Sigmoid colon (tissue), 7 donors: ENCODE measurements around the gene TSPAN3. TPM values are rescaled to one million over a fixed set of nuclear protein-coding genes. Genes with fewer than 3 reads are reported as not detected.

Experiments used
- DNase-seq: peaks from one replicate; pipeline ENCODE4 v3.0.0-alpha.2; 2019
- H3K27ac ChIP-seq, 4 donors: fragments of 200-600 bp; sonication (generic); one replicate each; pipeline ENCODE4 v1.5.1; 2016 to 2019; ENCODE audit warnings: mild to moderate bottlenecking in 1 of 4
- H3K27me3 ChIP-seq, 3 donors: fragments of 200-600 bp; sonication (generic); one replicate each; pipeline ENCODE4 v1.5.1; 2019; ENCODE audit warnings: mild to moderate bottlenecking in 1 of 3
- H3K36me3 ChIP-seq, 4 donors: fragments of 200-600 bp; sonication (generic); one replicate each; pipeline ENCODE4 v1.5.1; 2016 to 2019
- H3K4me1 ChIP-seq, 4 donors: fragments of 200-600 bp; sonication (generic); one replicate each; pipeline ENCODE4 v1.5.1; 2017 to 2019
- H3K4me3 ChIP-seq, 4 donors: fragments of 200-600 bp; sonication (generic); one replicate each; pipeline ENCODE4 v1.5.1; 2017 to 2019; ENCODE audit warnings: mild to moderate bottlenecking in 2 of 4, moderate library complexity in 1 of 4
- H3K9me3 ChIP-seq, 4 donors: fragments of 200-600 bp in 3 of 4; sonication (generic) in 3 of 4; one replicate each; pipeline versions ENCODE4 v1.5.1 to v1.6.1; 2013 to 2019
- EP300 ChIP-seq, 4 donors: sonication (generic); formaldehyde crosslinking; IDR thresholded peaks; one replicate each; pipeline ENCODE4 v1.6.1; 2017; ENCODE audit warnings: antibody characterized with exemption in 4 of 4
- POLR2A ChIP-seq, 2 donors: fragments of 450-650 bp; IDR thresholded peaks; one replicate each; pipeline ENCODE4 v1.6.1; 2016; ENCODE audit warnings: antibody characterized with exemption in 2 of 2, mild to moderate bottlenecking in 2 of 2, moderate library complexity in 2 of 2
- POLR2AphosphoS5 ChIP-seq, 4 donors: sonication (generic); formaldehyde crosslinking; IDR thresholded peaks; one replicate each; pipeline ENCODE4 v1.6.1; 2017; ENCODE audit warnings: antibody characterized with exemption in 4 of 4
- whole genome bisulfite sequencing, 2 donors: extraction: QIAGEN DNeasy Blood & Tissue Kit; methylation state at CpG; one replicate each; pipeline ENCODE4 v1.1.7; 2013; 5-methylcytosine and 5-hydroxymethylcytosine counted together
- intact Hi-C: fragments of 100-400 bp; cut with DNase I; formaldehyde crosslinking; loops from one replicate; pipeline ENCODE4 v1.15.1; 2023
- polyA plus RNA-seq, 3 donors: library from polyadenylated mRNA; stranded (reverse); fragments of 200-250 nt; gene quantifications; one replicate each; pipeline ENCODE4 v1.2.3, GENCODE V29; 2013
- total RNA-seq, 4 donors: library from RNA; depleted of rRNA; stranded (reverse); fragments of >200 nt; gene quantifications; one replicate each; pipeline ENCODE4 v1.1.0, GENCODE V29; 2016
- TF ChIP-seq, protein P1 (sequence below), 4 experiments: fragments of 450-650 bp in 3 of 4; fragments of 200-600 bp in 1 of 4; IDR thresholded peaks; one replicate each; pipeline ENCODE4 v1.5.1; 2016 to 2019; ENCODE audit warnings: antibody characterized with exemption in 4 of 4, mild to moderate bottlenecking in 3 of 4, moderate library complexity in 2 of 4
- donor health status: healthy with polysubstance abuse.
- donor health status: Bipolar disorder and iron deficiency.
- donor health status: healthy.

Gene TSPAN3
- total and polyA plus RNA-seq, 7 donors: 129 to 402 (median 166) TPM

DNA sequence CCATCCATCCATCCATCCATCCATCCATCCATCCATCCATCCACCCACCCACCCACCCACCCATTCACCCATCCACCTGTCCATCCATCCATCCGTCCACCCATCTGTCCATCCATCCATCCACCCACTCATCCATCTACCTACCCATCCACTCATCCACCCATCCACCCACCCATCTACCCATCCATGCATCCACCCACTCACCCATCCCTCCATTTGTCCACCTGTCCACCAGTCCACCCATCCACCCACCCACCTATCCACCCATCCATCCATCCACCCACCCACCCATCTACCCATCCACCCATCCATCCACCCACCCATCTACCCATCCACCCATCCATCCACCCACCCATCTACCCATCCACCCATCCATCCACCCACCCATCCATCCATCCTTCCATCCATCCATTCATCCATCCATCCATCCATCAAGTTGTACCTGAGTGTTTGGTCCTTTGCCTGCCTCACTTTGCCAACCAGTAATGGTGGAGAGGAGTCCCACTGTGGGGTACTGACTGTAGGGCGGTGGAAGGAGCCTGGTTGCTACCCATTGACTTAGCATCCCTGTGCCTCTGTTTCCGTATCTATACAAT lies 58.7 kb downstream of the TSPAN3 start:
- no peaks in the 10 kb centered on the region for H3K4me1 ChIP-seq
- TF ChIP-seq POLR2A (IDR thresholded peaks at IDR 0.05): no peak
- TF ChIP-seq EP300 (IDR thresholded peaks at IDR 0.05): no peak
- no peak for TF ChIP-seq POLR2AphosphoS5 (IDR thresholded peaks at IDR 0.05)
- TF ChIP-seq, protein P1, sequence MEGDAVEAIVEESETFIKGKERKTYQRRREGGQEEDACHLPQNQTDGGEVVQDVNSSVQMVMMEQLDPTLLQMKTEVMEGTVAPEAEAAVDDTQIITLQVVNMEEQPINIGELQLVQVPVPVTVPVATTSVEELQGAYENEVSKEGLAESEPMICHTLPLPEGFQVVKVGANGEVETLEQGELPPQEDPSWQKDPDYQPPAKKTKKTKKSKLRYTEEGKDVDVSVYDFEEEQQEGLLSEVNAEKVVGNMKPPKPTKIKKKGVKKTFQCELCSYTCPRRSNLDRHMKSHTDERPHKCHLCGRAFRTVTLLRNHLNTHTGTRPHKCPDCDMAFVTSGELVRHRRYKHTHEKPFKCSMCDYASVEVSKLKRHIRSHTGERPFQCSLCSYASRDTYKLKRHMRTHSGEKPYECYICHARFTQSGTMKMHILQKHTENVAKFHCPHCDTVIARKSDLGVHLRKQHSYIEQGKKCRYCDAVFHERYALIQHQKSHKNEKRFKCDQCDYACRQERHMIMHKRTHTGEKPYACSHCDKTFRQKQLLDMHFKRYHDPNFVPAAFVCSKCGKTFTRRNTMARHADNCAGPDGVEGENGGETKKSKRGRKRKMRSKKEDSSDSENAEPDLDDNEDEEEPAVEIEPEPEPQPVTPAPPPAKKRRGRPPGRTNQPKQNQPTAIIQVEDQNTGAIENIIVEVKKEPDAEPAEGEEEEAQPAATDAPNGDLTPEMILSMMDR (IDR thresholded peaks at IDR 0.05): no peak
- intact Hi-C loops: no loop called here
- H3K4me3 ChIP-seq: no peak overlapping the region
- no peak for DNase-seq
- H3K27me3 ChIP-seq: no peaks in the 10 kb centered on the region
- WGBS, 2 donors: 95 to 96% methylated on average over 3 of the region's 3 CpGs
- H3K9me3 ChIP-seq: no peaks in the 10 kb centered on the region
- no peaks in the 10 kb centered on the region for H3K36me3 ChIP-seq
- no peak overlapping the region for H3K27ac ChIP-seq

DNA sequence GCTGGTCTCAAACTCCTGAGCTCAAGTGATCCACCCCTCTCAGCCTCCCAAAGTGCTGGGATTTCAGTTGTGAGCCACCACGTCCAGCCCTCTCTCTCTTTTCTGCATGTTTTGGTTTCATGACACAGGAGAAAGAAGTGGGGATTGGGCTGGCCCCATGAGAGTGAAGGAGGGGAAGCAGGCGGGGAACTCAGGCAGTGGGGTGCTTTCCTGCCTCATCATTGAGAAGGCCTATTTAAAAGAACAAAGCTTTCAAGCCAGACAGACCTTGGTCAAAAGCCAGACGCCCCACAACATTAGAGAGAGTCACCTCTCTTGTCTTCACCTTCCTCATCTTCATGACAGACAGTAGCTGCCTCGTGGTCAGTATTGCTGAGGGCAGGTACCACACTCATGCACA lies 60.1 kb downstream of the TSPAN3 start:
- Histone ChIP-seq H3K4me1 (no peaks in the 10 kb centered on the region), H3K27me3 (no peaks in the 10 kb centered on the region), H3K9me3 (no peaks in the 10 kb centered on the region), H3K36me3 (no peaks in the 10 kb centered on the region), H3K27ac (no peak overlapping the region), H3K4me3 (no peak overlapping the region)
- TF ChIP-seq POLR2AphosphoS5 (IDR thresholded peaks at IDR 0.05) (no peak), POLR2A (IDR thresholded peaks at IDR 0.05) (no peak), EP300 (IDR thresholded peaks at IDR 0.05) (no peak)
- TF ChIP-seq, protein P1 (IDR thresholded peaks at IDR 0.05): no peak
- 70 to 90% methylated on average over 4 of the region's 4 CpGs for WGBS, 2 donors
- no peak for DNase-seq
- intact Hi-C loops: no loop called here

DNA sequence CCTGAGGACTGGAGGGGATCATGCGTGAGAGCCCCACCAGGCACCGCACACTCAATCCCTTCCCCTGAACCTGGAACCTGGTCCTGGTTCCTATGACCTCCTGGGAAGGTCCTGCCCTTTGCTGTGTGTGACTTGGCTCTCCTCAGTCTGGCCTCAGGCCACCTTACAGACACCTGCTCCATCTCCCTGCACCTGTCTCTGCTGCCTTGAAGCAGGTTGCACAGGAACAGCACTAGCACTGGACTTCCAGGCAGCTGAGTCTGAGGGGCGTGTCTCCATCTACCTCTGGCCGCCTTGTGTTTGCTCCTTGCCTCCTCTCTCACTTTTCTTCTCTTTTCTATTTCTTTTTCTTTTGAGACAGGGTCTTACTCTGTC lies 60.6 kb downstream of the TSPAN3 start:
- Histone ChIP-seq H3K36me3 (no peaks in the 10 kb centered on the region), H3K9me3 (no peaks in the 10 kb centered on the region), H3K4me3 (no peak overlapping the region), H3K27me3 (no peaks in the 10 kb centered on the region), H3K27ac (no peak overlapping the region), H3K4me1 (no peaks in the 10 kb centered on the region)
- no peak for DNase-seq
- intact Hi-C loops: no loop called here
- TF ChIP-seq POLR2AphosphoS5 (IDR thresholded peaks at IDR 0.05): no peak
- TF ChIP-seq, protein P1 (IDR thresholded peaks at IDR 0.05): no peak
- TF ChIP-seq POLR2A (IDR thresholded peaks at IDR 0.05): no peak
- no peak for TF ChIP-seq EP300 (IDR thresholded peaks at IDR 0.05)
- 22 to 67% methylated on average over 4 of the region's 4 CpGs for whole genome bisulfite sequencing, 2 donors

DNA sequence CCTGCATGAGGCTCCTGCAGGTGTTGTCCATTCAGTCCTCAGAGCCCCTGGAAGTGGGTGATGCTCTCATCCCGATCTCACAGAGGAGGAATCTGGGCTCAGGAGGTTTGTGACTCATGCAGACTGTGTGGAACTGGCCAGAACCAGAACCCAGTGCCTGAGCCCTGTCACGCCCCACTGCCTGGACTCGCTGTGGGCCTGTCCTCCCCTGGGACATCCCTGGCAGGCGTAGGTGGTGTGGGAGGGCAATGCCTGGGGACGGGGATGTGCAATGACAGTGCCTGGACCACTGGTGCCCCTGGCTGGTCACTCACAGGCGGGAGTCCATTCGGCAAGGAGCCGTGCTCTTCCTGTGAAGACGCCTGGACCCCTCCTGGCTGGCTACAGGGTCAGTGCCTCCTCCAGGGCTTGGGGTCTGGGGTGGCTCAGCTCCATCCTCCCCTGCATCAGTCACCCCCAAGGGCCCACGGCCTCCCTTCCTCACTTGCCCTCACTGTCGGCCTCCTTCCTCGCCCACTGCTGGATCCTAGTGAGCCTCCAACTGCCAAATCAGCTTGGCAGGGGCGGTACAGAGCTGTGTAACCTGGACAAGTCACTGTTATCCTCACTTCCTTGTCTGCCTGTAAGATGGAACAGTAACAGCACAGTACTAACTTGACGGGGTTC lies 61.1 kb downstream of the TSPAN3 start:
- WGBS, 2 donors: 64 to 80% methylated on average over 14 of the region's 14 CpGs
- no peaks in the 10 kb centered on the region for H3K9me3 ChIP-seq
- TF ChIP-seq EP300 (IDR thresholded peaks at IDR 0.05) (no peak), POLR2A (IDR thresholded peaks at IDR 0.05) (no peak), POLR2AphosphoS5 (IDR thresholded peaks at IDR 0.05) (no peak)
- TF ChIP-seq, protein P1 (IDR thresholded peaks at IDR 0.05): no peak
- H3K4me1 ChIP-seq: no peaks in the 10 kb centered on the region
- intact Hi-C loops: no loop called here
- H3K27me3 ChIP-seq: no peaks in the 10 kb centered on the region
- no peak overlapping the region for H3K27ac ChIP-seq
- no peaks in the 10 kb centered on the region for H3K36me3 ChIP-seq
- no peak for DNase-seq
- no peak overlapping the region for H3K4me3 ChIP-seq
